WTC11 (cell line): ENCODE data around the gene CXCL6. TPM values are rescaled to one million over a fixed set of nuclear protein-coding genes. Genes with fewer than 3 reads are reported as not detected.

ENCODE experiments used
- ATAC-seq: fragments of 200-7000 bp; cut with Tn5 transposase; 2 replicates; pipeline ENCODE4 v1.10.0; 2021; ENCODE audit warnings: mild to moderate bottlenecking, moderate library complexity
- CTCF ChIA-PET: fragments of 300-600 bp; sonication (Branson Sonifier 250); formaldehyde crosslinking; loops from one replicate; lab custom pipeline; 2021; ENCODE audit warnings: antibody characterized with exemption; lab: Charles Lee
- POLR2A ChIA-PET: fragments of 350-600 bp; sonication (Branson Sonifier 250); formaldehyde crosslinking; loops from one replicate; lab custom pipeline; 2021; ENCODE audit warnings: antibody characterized with exemption; lab: Charles Lee
- DNase-seq: peaks from one replicate; pipeline ENCODE4 v3.0.0; 2021; ENCODE audit warnings: low spot score
- H3K27ac Mint-ChIP-seq: 2 replicates; pipeline ENCODE4 v1.8.0; 2021; ENCODE audit warnings: mixed read lengths
- H3K27me3 Mint-ChIP-seq: 2 replicates; pipeline ENCODE4 v1.8.0; 2021; ENCODE audit warnings: low read depth, mild to moderate bottlenecking, moderate library complexity, mixed read lengths
- H3K36me3 Mint-ChIP-seq: 2 replicates; pipeline ENCODE4 v1.8.0; 2021; ENCODE audit warnings: mixed read lengths
- H3K4me1 Mint-ChIP-seq: 2 replicates; pipeline ENCODE4 v1.8.0; 2022; ENCODE audit warnings: mixed read lengths
- H3K4me3 Mint-ChIP-seq: 2 replicates; pipeline ENCODE4 v1.8.0; 2021; ENCODE audit warnings: mild to moderate bottlenecking, moderate library complexity, mixed read lengths
- H3K9me3 Mint-ChIP-seq: 2 replicates; pipeline ENCODE4 v1.8.0; 2021; ENCODE audit warnings: mixed read lengths
- AFF4 ChIP-seq: sonication (generic); formaldehyde crosslinking; IDR thresholded peaks from 2 replicates; pipeline ENCODE4 v1.8.1; 2023; ENCODE audit warnings: mild to moderate bottlenecking, missing genetic modification reagents, borderline replicate concordance
- CDX4 ChIP-seq: fragments of 250-450 bp; sonication (Bioruptor Pico); IDR thresholded peaks from 2 replicates; pipeline ENCODE4 v1.9.0; 2021; ENCODE audit warnings: moderate library complexity, mild to moderate bottlenecking, inconsistent platforms, borderline replicate concordance
- ESRRA ChIP-seq: sonication (generic); formaldehyde crosslinking; IDR thresholded peaks from 2 replicates; pipeline ENCODE4 v1.8.1; 2022; ENCODE audit warnings: mild to moderate bottlenecking, missing genetic modification reagents, borderline replicate concordance
- FOXP1 ChIP-seq: sonication (generic); formaldehyde crosslinking; IDR thresholded peaks from 2 replicates; pipeline ENCODE4 v1.8.0; 2022; ENCODE audit warnings: missing genetic modification reagents, mild to moderate bottlenecking, moderate library complexity, borderline replicate concordance
- GABPB1 ChIP-seq: sonication (generic); formaldehyde crosslinking; IDR thresholded peaks from 2 replicates; pipeline ENCODE4 v1.8.1; 2023; ENCODE audit warnings: mild to moderate bottlenecking, missing genetic modification reagents
- GRHL2 ChIP-seq: fragments of 250-450 bp; sonication (Bioruptor Pico); IDR thresholded peaks from 2 replicates; pipeline ENCODE4 v1.8.0; 2022; ENCODE audit warnings: mild to moderate bottlenecking, moderate library complexity; ENCODE audit not compliant: insufficient replicate concordance, severe bottlenecking
- HMGA2 ChIP-seq: fragments of 250-450 bp; sonication (Bioruptor Pico); IDR thresholded peaks from 2 replicates; pipeline ENCODE4 v1.4.0; 2021; ENCODE audit warnings: mild to moderate bottlenecking, moderate library complexity
- JAZF1 ChIP-seq: fragments of 250-450 bp; sonication (Bioruptor Pico); IDR thresholded peaks from 2 replicates; pipeline ENCODE4 v1.9.0; 2021; ENCODE audit warnings: moderate library complexity, mild to moderate bottlenecking, inconsistent platforms
- JUN ChIP-seq: sonication (generic); formaldehyde crosslinking; IDR thresholded peaks from 2 replicates; pipeline ENCODE4 v1.8.0; 2023; ENCODE audit warnings: mild to moderate bottlenecking, missing genetic modification reagents
- MXD4 ChIP-seq: fragments of 250-450 bp; sonication (Bioruptor Pico); IDR thresholded peaks from 2 replicates; pipeline ENCODE4 v1.8.0; 2021; ENCODE audit warnings: mild to moderate bottlenecking, moderate library complexity, borderline replicate concordance
- MYBL2 ChIP-seq: sonication (generic); formaldehyde crosslinking; IDR thresholded peaks from 2 replicates; pipeline ENCODE4 v1.8.1; 2023; ENCODE audit warnings: mild to moderate bottlenecking, moderate library complexity, missing genetic modification reagents
- NFYB ChIP-seq: sonication (generic); formaldehyde crosslinking; conservative IDR thresholded peaks from 2 replicates; pipeline ENCODE4 v1.8.0; 2022; ENCODE audit warnings: low read depth, missing genetic modification reagents
- SOX15 ChIP-seq: fragments of 250-450 bp; sonication (Bioruptor Pico); IDR thresholded peaks from 2 replicates; pipeline ENCODE4 v1.9.0; 2021; ENCODE audit warnings: mild to moderate bottlenecking
- ZNF138 ChIP-seq: sonication (generic); formaldehyde crosslinking; conservative IDR thresholded peaks from 2 replicates; pipeline ENCODE4 v1.8.1; 2022; ENCODE audit warnings: mild to moderate bottlenecking, moderate library complexity, missing genetic modification reagents
- ZNF263 ChIP-seq: sonication (generic); formaldehyde crosslinking; IDR thresholded peaks from 2 replicates; pipeline ENCODE4 v1.8.1; 2022; ENCODE audit warnings: low read depth, mild to moderate bottlenecking, moderate library complexity, missing genetic modification reagents
- ZNF416 ChIP-seq: fragments of 250-450 bp; sonication (Bioruptor Pico); IDR thresholded peaks from 2 replicates; pipeline ENCODE4 v1.9.0; 2021; ENCODE audit warnings: mild to moderate bottlenecking, inconsistent platforms
- ZNF671 ChIP-seq: fragments of 250-450 bp; sonication (Bioruptor Pico); IDR thresholded peaks from 2 replicates; pipeline ENCODE4 v1.8.0; 2021; ENCODE audit warnings: mild to moderate bottlenecking
- total RNA-seq: library from RNA; stranded (reverse); gene quantifications from 3 replicates; pipeline ENCODE4 v1.2.3, GENCODE V29; 2021
- TF ChIP-seq, protein P1 (sequence below): fragments of 200-600 bp; IDR thresholded peaks from 2 replicates; pipeline ENCODE4 v1.8.0; 2022; ENCODE audit warnings: antibody characterized with exemption
- TF ChIP-seq, protein P2 (sequence below): sonication (generic); formaldehyde crosslinking; IDR thresholded peaks from 2 replicates; pipeline ENCODE4 v1.8.0; 2023; ENCODE audit warnings: missing genetic modification reagents
- TF ChIP-seq, protein P3 (sequence below): sonication (generic); formaldehyde crosslinking; conservative IDR thresholded peaks from 2 replicates; pipeline ENCODE4 v1.8.1; 2023; ENCODE audit warnings: mild to moderate bottlenecking, low read depth, missing genetic modification reagents, moderate library complexity

Gene CXCL6
- total RNA-seq, 1 experiment from 2014 or later, result 4.9 TPM

- no peaks in the 10 kb centered on the region for H3K4me1 Mint-ChIP-seq
- peaks cover 12% of the 10 kb centered on the region for H3K9me3 Mint-ChIP-seq
- DNase-seq (no peak), ATAC-seq (no peak)
- no peaks in the 10 kb centered on the region for H3K27me3 Mint-ChIP-seq
- ChIA-PET CTCF (no interaction called here), POLR2A (no interaction called here)
- no peak for TF ChIP-seq AFF4 (CRISPR knock-in tag)
- no peak for TF ChIP-seq CDX4 (CRISPR knock-in tag)
- TF ChIP-seq HMGA2 (CRISPR knock-in tag), result no peak
- TF ChIP-seq, protein P1, sequence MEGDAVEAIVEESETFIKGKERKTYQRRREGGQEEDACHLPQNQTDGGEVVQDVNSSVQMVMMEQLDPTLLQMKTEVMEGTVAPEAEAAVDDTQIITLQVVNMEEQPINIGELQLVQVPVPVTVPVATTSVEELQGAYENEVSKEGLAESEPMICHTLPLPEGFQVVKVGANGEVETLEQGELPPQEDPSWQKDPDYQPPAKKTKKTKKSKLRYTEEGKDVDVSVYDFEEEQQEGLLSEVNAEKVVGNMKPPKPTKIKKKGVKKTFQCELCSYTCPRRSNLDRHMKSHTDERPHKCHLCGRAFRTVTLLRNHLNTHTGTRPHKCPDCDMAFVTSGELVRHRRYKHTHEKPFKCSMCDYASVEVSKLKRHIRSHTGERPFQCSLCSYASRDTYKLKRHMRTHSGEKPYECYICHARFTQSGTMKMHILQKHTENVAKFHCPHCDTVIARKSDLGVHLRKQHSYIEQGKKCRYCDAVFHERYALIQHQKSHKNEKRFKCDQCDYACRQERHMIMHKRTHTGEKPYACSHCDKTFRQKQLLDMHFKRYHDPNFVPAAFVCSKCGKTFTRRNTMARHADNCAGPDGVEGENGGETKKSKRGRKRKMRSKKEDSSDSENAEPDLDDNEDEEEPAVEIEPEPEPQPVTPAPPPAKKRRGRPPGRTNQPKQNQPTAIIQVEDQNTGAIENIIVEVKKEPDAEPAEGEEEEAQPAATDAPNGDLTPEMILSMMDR, result no peak
- no peak for TF ChIP-seq MXD4
- TF ChIP-seq ZNF138 (CRISPR knock-in tag), result no peak
- TF ChIP-seq, protein P2, sequence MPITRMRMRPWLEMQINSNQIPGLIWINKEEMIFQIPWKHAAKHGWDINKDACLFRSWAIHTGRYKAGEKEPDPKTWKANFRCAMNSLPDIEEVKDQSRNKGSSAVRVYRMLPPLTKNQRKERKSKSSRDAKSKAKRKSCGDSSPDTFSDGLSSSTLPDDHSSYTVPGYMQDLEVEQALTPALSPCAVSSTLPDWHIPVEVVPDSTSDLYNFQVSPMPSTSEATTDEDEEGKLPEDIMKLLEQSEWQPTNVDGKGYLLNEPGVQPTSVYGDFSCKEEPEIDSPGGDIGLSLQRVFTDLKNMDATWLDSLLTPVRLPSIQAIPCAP (CRISPR knock-in tag), result no peak
- no peak for TF ChIP-seq ZNF263
- TF ChIP-seq FOXP1, result no peak
- no peak for TF ChIP-seq GABPB1 (CRISPR knock-in tag)
- TF ChIP-seq GRHL2 (CRISPR knock-in tag), result no peak
- TF ChIP-seq JUN (CRISPR knock-in tag), result no peak
- TF ChIP-seq MYBL2 (CRISPR knock-in tag), result no peak
- no peak for TF ChIP-seq ZNF416
- no peak for TF ChIP-seq NFYB (CRISPR knock-in tag)
- no peak for TF ChIP-seq ESRRA (CRISPR knock-in tag)
- TF ChIP-seq SOX15 (CRISPR knock-in tag), result no peak
- TF ChIP-seq JAZF1 (CRISPR knock-in tag), result no peak
- TF ChIP-seq, protein P3, sequence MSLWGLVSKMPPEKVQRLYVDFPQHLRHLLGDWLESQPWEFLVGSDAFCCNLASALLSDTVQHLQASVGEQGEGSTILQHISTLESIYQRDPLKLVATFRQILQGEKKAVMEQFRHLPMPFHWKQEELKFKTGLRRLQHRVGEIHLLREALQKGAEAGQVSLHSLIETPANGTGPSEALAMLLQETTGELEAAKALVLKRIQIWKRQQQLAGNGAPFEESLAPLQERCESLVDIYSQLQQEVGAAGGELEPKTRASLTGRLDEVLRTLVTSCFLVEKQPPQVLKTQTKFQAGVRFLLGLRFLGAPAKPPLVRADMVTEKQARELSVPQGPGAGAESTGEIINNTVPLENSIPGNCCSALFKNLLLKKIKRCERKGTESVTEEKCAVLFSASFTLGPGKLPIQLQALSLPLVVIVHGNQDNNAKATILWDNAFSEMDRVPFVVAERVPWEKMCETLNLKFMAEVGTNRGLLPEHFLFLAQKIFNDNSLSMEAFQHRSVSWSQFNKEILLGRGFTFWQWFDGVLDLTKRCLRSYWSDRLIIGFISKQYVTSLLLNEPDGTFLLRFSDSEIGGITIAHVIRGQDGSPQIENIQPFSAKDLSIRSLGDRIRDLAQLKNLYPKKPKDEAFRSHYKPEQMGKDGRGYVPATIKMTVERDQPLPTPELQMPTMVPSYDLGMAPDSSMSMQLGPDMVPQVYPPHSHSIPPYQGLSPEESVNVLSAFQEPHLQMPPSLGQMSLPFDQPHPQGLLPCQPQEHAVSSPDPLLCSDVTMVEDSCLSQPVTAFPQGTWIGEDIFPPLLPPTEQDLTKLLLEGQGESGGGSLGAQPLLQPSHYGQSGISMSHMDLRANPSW (CRISPR knock-in tag), result no peak
- TF ChIP-seq ZNF671 (CRISPR knock-in tag), result no peak
- no peak overlapping the region for H3K4me3 Mint-ChIP-seq
- H3K27ac Mint-ChIP-seq, result no peak overlapping the region
- H3K36me3 Mint-ChIP-seq, result no peaks in the 10 kb centered on the region
Measured at GRCh38 chr4:73803213-73803612, 33.3 kb upstream of the CXCL6 start.
